ENCODE measurements around the gene ANKRD13D.

DNA sequence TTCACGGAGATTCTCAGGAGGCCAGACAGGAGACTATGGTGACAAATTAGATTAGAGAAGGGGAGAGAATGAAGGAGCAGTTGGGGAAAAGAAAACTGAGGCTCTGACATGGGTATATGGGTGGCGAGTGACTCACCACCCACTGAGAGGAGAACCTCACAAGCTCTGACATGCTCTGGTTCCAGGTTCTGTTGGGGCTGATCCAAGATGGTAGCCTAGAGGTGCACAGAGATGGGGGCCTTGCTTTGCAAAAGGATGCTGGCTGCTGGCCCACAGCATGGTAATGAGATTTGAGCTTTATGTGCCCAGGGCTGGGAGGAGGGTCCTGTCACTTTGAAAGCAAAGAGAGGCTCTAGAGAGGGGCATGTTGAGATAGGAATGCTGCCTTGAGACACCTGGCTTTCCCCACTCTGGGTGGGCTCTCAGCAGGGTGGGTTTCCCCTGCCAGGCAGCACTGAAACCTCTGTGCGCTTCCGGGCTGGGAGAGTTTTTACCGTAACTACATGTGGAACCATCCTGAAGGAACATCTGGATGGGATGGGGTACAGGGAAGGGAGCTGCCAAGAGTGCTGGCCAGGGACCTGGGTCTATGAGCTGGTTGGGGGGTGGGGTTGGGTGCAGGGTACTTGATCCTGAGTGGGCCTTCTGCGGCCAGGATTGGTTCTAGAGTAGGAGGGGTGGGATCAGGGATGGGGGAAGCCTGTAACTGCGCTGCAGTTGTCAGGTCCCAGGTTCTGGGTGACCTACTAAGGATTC is 24.0 kb upstream of the ANKRD13D start:
- no peak for TF ChIP-seq POLR2A (IDR thresholded peaks at IDR 0.05)
- no peak for TF ChIP-seq CTCF (IDR thresholded peaks at IDR 0.05 in 8 of 11, conservative IDR thresholded peaks at IDR 0.05 in 3 of 11)
